Heart right ventricle (tissue), 16 donors: ENCODE results near the gene XPO6. TPM values are rescaled to one million over a fixed set of nuclear protein-coding genes. Genes with fewer than 3 reads are reported as not detected.

Source experiments
- ATAC-seq, 8 donors: fragments of 200-7000 bp; cut with Tn5 transposase; one replicate each; pipeline ENCODE4 v1.9.1; 2020; ENCODE audit warnings: mild to moderate bottlenecking in 8 of 8, moderate library complexity in 8 of 8, moderate number of reproducible peaks in 1 of 8
- DNase-seq, 2 donors: peaks; one replicate each; pipeline ENCODE4 v3.0.0-alpha.2; 2020
- H3K27ac ChIP-seq, 10 donors: fragments of 200-600 bp; sonication (generic) in 2 of 10; one replicate each; pipeline versions ENCODE4 v1.5.0 to v1.8.0; 2020 to 2022; ENCODE audit warnings: mild to moderate bottlenecking in 3 of 10
- H3K27me3 ChIP-seq, 7 donors: fragments of 200-600 bp; one replicate each; pipeline ENCODE4 v1.8.0; 2021 to 2022; ENCODE audit warnings: mild to moderate bottlenecking in 2 of 7
- H3K36me3 ChIP-seq, 9 donors: fragments of 200-600 bp; sonication (generic) in 1 of 9; one replicate each; pipeline versions ENCODE4 v1.5.0 to v1.8.0; 2020 to 2022; ENCODE audit warnings: mild to moderate bottlenecking in 2 of 9
- H3K4me1 ChIP-seq, 9 donors: fragments of 200-600 bp; sonication (generic) in 1 of 9; one replicate each; pipeline versions ENCODE4 v1.5.0 to v1.8.0; 2020 to 2022; ENCODE audit warnings: mild to moderate bottlenecking in 4 of 9
- H3K4me3 ChIP-seq, 10 donors: fragments of 200-600 bp; sonication (generic) in 2 of 10; one replicate each; pipeline versions ENCODE4 v1.5.0 to v1.8.0; 2020 to 2022; ENCODE audit warnings: mild to moderate bottlenecking in 7 of 10, moderate library complexity in 2 of 10
- H3K9me3 ChIP-seq, 11 donors: fragments of 200-600 bp in 10 of 11; sonication (generic) in 2 of 11; one replicate each; pipeline versions ENCODE4 v1.5.0 to v1.8.0; 2013 to 2022; ENCODE audit warnings: mild to moderate bottlenecking in 2 of 11, control low read depth in 1 of 11, moderate library complexity in 1 of 11
- CTCF ChIP-seq, 9 donors: fragments of 200-600 bp; sonication (generic) in 2 of 9; IDR thresholded peaks; one replicate each; pipeline versions ENCODE4 v1.5.0 to v1.8.0; 2021 to 2022; ENCODE audit warnings: antibody characterized with exemption in 9 of 9, mild to moderate bottlenecking in 5 of 9, moderate library complexity in 1 of 9
- WGBS, 2 donors: extraction: QIAGEN DNeasy Blood & Tissue Kit; methylation state at CpG; one replicate each; pipeline ENCODE4 v1.1.7; 2013; ENCODE audit warnings: inconsistent platforms in 1 of 2; 5-methylcytosine and 5-hydroxymethylcytosine counted together
- intact Hi-C, 10 donors: fragments of 100-400 bp; cut with DNase I; formaldehyde crosslinking; loops; one replicate each; pipeline versions ENCODE4 v1.11.1 to v1.14.2; 2022
- polyA plus RNA-seq, 2 donors: library from polyadenylated mRNA; stranded (reverse); fragments of 200-250 nt; gene quantifications; one replicate each; pipeline ENCODE4 v1.2.3, GENCODE V29; 2013
- total RNA-seq, 10 donors: library from RNA; stranded (reverse); fragmentation: NEBNext Ultra II Directional in 3 of 10; extraction: Animal tissue kit (Norgen Biotek cat#: 25700) in 3 of 10; gene quantifications; one replicate each; pipeline versions ENCODE4 v1.2.1 to v1.2.4, GENCODE V29; 2021 to 2023
- donor health status: Arrhythmogenic right ventricular cardiomyopathy.
- donor health status: ischemic (EF 13 %, LVEDD 7.1; RV severe dilation, severe dysfunction).
- donor health status: healthy with polysubstance abuse.
- donor health status: DM: no; HTN: yes; CAD: no.
- donor health status: DM: no; HTN: no; CAD: no.
- donor health status: ischemic (EF 25% LVEDD 6.9; RV normal size, moderate dysfunction).
- donor health status: ischemic (EF 25% LVEDD 5.7; RV mildly dilated, moderate dysfunction).
- donor health status: healthy.
- donor health status: DM: yes; HTN: yes; CAD: no.
- donor health status: Ischemic cardiomyopathy.
- donor health status: ischemic (EF 35%, LVEDD 5.7; RV mildly dilated, moderate dysfunction).
- donor health status: nonischemic (EF 11% LVEDD 7.7; RV severe dilation, severe dysfunction).
- donor health status: DM: yes; HTN: yes; CAD: no.
- donor health status: PGD.
- donor health status: ischemic (EF 29% LVEDD 5.4; RV normal size, mild dysfunction).
- donor health status: nonischemic (EF 23%, LVEDD 6.1; RV moderate dilation, normal function).

XPO6 gene
- total and polyA plus RNA-seq, 12 donors = 22.1 to 41.8 (median 29.3) TPM

DNA sequence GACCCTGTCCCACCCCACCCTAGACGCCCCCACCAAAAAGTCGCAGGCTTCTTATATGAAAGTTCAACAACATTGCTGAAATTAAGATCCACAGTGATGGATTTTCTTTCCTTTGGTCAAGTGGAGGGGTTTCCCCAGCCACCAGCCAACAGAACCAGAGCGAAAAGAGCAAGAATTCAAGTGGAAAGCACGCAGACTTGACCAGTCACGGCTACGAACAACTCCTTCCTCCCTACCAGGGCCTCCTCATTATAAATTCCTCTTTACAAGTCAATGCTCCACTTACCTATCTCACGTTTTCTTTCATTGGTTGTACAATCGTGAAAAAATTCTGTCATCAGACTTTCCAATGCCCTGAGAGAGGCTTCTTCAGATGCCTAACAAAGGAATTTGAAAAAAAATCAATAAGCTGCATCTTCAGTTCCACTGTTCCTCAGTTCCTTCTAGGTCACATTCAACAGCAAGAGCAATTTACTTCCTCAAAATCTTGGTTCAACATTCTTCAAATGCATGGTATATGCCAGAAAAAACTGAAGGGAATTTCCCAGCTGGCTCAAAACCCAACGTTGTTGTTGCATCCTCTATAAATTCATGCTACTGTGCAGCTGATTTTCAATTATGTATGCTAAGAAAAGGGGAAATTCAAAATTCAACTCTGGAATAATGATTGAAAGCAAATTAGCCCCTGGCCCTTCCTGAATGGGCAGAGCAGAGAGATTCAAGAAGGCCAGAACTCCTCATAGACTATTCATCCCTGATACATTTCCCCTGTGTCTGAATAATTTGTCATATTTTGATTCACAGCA lies 30.9 kb downstream of the XPO6 start:
- H3K27me3 ChIP-seq = no peaks in the 10 kb centered on the region
- H3K27ac ChIP-seq = peak overlapping the region in 5 of 10 donors; percentile 2 to 79 (median 74)
- 76 to 80% methylated on average over 9 of the region's 9 CpGs for WGBS, 2 donors
- ATAC-seq (peak in 3 of 8 donors; percentile 7 to 39 (median 22)), DNase-seq (no peak)
- intact Hi-C loops = no loop called here
- peaks cover 0 to 7% (median 0%) of the 10 kb centered on the region in 11 donors for H3K9me3 ChIP-seq
- peaks cover 0 to 43% (median 9%) of the 10 kb centered on the region in 9 donors for H3K36me3 ChIP-seq
- H3K4me3 ChIP-seq = peak overlapping the region in 1 of 10 donors; percentile 19
- peaks cover 6 to 72% (median 43%) of the 10 kb centered on the region in 9 donors for H3K4me1 ChIP-seq
- TF ChIP-seq CTCF (IDR thresholded peaks at IDR 0.05) = no peak

- Histone ChIP-seq H3K27me3 (no peaks in the 10 kb centered on the region), H3K36me3 (peaks cover 0 to 58% (median 15%) of the 10 kb centered on the region in 9 donors), H3K27ac (peak overlapping the region in 1 of 10 donors; percentile 17), H3K9me3 (no peaks in the 10 kb centered on the region), H3K4me3 (no peak overlapping the region), H3K4me1 (peaks cover 6 to 58% (median 39%) of the 10 kb centered on the region in 9 donors)
- intact Hi-C loops = no loop called here
- 86 to 90% methylated on average over 1 of the region's 1 CpG for WGBS, 2 donors
- no peak for ATAC-seq
- no peak for TF ChIP-seq CTCF (IDR thresholded peaks at IDR 0.05)
- no peak for DNase-seq
Measured at GRCh38 chr16:28179354-28179753, 32.4 kb downstream of the XPO6 start.

GRCh38 chr16:28175715-28176114 lies 36.0 kb downstream of the XPO6 start:
- DNase-seq = no peak
- Histone ChIP-seq H3K4me1 (peaks cover 0 to 22% (median 4%) of the 10 kb centered on the region in 9 donors), H3K27me3 (no peaks in the 10 kb centered on the region), H3K27ac (no peak overlapping the region), H3K4me3 (no peak overlapping the region), H3K36me3 (peaks cover 0 to 90% (median 22%) of the 10 kb centered on the region in 9 donors), H3K9me3 (no peaks in the 10 kb centered on the region)
- ATAC-seq = no peak
- intact Hi-C loops = no loop called here
- no peak for TF ChIP-seq CTCF (IDR thresholded peaks at IDR 0.05)
- 93 to 96% methylated on average over 5 of the region's 5 CpGs for WGBS, 2 donors

- intact Hi-C loops = no loop called here
- no peaks in the 10 kb centered on the region for H3K27me3 ChIP-seq
- no peak overlapping the region for H3K27ac ChIP-seq
- no peak for ATAC-seq
- no peak overlapping the region for H3K4me3 ChIP-seq
- 80 to 85% methylated on average over 9 of the region's 9 CpGs for WGBS, 2 donors
- H3K9me3 ChIP-seq = no peaks in the 10 kb centered on the region
- no peak for TF ChIP-seq CTCF (IDR thresholded peaks at IDR 0.05)
- DNase-seq = no peak
- H3K36me3 ChIP-seq = peaks cover 0 to 94% (median 37%) of the 10 kb centered on the region in 9 donors
- H3K4me1 ChIP-seq = no peaks in the 10 kb centered on the region
Measured at GRCh38 chr16:28172336-28172735, 39.4 kb downstream of the XPO6 start.
